ENCODE results near the gene CTDSPL.
"Not testable (repeated sequence)": the region's sequence is repeated elsewhere in the genome, so short reads cannot be mapped to it uniquely, and the experiment has no call there.

CTDSPL gene, protein sequence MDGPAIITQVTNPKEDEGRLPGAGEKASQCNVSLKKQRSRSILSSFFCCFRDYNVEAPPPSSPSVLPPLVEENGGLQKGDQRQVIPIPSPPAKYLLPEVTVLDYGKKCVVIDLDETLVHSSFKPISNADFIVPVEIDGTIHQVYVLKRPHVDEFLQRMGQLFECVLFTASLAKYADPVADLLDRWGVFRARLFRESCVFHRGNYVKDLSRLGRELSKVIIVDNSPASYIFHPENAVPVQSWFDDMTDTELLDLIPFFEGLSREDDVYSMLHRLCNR

DNA sequence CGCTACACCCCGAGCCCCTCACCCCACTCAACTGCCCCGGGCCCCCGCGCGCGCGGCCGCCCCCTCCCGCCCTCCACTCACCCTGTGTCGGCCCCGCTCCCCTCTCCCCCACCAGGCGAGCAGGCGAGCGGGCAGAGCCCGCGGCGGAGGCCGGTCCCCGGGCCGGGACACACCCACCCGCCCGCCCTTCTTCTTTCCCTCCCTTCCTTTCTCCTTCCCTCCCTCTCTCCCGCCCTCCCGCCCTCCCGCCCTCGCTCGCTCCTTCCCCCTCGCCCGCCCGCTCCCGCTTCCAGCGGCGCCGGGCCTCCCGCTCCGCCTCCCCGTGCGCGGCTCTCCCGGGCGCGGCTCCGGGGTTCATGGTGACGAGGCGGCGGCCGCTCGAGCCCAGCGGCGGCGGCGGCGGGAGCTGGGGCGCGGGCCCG lies at the start of gene CTDSPL:
TSS of gene CTDSPL (plus strand) at position 261 of the 422 bp plus-strand sequence. CDS start 320 bp downstream, outside the sequence.
- no peak for DNase-seq

DNA sequence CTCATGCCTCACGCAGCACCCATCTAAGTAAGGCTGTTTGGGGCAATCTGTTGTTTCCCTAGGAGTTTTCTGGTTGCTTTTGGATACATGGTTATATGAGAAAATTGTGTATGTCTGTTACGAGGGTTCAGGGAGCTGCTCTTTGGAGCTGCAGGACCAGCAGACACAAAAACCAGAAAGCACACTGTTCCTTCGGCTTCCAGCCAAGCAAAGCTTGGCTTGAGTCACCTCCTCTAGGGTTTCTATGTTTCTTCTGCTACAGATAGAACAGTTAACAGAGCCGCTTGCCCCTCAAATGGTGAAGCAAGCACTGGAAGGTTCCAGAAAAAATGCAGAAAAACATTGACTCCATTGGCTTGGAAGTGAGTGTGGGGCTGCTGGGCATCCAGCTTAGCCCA lies 49.2 kb upstream of the CTDSPL start:
- no peak for DNase-seq

DNA sequence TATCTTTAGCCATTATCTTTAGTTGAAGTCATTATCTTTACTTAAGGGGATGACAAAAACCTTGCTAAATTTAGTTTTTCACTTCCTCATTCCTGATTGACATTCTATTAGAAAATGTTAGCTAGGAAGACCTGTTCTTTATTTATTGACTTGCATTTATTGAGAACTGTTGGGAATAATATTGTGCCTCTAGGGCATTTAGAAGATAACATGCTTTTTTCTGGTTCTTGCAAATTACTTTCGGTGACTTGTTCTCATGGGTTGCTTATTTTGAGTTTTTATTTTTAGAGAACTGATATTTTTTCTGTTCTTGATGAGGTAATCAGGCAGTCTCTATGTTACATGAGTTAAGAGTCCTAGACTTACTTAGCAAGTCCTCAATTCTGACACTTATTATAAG lies 48.3 kb upstream of the CTDSPL start:
- DNase-seq: no peak

DNA sequence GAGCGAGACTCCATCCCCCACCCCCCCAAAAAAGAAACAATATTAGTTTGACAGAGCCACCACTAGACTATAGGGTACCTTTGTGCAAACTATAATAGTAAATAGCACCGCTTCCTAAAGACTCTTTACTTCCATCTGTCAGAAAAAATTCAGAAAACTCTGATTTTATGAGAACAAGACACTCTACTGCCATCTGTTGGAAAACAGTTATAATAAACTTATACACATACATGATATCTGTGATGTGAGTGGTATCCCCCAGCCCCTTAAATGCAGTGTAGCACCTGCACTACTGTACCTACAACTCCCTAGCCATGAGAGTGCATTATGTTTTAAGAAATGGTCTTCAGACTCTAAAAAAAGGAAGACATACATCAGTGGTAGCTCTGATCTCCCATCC lies 47.1 kb upstream of the CTDSPL start:
- no peak for DNase-seq

DNA sequence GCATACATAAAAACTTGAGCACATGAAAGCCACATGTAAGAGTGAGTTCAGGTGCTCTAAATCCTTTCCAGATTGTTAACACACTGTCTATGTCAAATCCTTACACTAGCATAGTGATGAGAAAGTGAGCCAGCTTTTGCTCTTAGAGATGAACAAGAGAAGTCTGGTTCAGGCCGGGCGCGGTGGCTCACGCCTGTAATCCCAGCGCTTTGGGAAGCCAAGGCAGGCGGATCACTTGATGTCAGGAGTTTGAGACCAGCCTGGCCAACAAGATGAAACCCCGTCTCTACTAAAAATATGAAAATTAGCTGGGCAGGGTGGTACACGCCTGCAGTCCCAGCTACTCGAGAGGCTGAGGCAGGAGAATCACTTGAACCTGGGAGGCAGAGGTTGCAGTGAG lies 46.5 kb upstream of the CTDSPL start:
- not testable (repeated sequence) for DNase-seq

DNA sequence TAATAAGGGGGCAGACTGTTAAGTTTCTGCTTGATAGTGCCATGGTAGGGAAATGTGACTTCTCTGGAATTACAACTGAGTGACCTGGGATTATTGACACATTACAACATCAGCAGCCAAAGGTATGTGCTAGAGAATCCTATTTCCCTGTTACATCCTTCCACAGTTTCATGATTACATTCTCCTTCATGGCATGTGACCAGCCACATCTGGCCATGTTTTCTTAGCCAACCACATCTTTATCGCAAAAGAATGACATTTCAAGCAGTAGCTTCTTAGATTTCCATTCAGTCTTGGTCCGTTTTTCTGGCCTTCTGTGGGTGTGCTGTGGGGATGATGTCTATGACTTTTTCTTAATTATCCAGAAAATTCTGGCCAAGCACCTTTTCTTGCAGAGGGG lies 45.4 kb upstream of the CTDSPL start:
- no peak for DNase-seq

DNA sequence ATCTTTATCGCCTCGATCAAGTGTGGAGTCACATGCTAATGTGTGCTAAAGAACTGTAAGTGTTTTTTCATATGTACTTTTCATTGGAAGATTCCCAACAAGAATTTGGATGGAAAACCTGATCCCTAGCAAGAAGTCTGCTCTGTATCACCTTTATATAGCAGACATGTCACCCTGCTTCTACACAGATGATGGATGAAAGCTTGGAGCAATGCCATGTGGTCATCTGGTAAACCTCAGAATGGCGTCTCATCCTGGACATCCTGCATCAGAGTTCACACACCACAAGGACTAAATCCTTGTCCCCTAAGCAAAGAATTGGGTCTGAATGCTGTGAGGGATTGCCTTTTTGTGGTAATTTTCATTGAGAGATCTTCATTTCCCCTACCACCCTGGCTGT lies 42.1 kb upstream of the CTDSPL start:
- DNase-seq: no peak

DNA sequence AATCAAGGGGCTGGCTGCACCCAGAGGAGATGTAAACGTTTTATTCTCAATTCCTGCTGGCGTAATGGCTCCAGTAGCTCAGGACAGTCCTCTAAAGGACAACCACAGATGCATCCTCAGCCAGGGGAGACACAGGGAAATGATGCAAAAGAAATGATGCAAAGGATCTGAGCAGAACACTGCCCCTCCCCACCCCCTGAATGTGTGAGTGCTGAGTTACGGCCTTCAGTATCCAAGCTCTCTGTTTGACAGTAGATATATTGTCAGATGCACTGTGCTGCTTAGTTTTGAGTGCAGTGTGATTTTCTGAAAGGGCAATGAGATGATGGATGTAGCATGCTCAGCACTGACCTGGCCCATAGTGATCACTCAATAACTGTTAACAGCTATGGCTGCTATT lies 41.4 kb upstream of the CTDSPL start:
- no peak for DNase-seq

DNA sequence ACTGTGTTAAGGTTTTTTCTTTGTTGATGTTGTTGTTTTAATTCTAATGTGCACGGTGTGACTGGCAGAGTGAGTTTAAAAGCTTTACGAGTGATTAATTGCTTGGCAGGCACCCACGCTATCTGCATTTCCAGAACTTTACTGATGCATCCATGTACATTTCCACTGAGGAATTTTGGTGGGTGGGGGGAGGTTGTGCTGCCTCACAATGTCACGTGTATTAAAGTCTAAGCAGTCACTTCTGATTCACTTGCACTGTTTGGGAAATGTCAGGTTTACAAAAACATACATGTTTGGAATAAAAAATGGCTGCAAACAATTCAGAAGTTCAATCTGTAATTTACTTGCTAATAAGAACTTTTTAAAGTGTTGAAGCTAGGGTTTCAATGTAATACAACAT lies 38.5 kb upstream of the CTDSPL start:
- no peak for DNase-seq

DNA sequence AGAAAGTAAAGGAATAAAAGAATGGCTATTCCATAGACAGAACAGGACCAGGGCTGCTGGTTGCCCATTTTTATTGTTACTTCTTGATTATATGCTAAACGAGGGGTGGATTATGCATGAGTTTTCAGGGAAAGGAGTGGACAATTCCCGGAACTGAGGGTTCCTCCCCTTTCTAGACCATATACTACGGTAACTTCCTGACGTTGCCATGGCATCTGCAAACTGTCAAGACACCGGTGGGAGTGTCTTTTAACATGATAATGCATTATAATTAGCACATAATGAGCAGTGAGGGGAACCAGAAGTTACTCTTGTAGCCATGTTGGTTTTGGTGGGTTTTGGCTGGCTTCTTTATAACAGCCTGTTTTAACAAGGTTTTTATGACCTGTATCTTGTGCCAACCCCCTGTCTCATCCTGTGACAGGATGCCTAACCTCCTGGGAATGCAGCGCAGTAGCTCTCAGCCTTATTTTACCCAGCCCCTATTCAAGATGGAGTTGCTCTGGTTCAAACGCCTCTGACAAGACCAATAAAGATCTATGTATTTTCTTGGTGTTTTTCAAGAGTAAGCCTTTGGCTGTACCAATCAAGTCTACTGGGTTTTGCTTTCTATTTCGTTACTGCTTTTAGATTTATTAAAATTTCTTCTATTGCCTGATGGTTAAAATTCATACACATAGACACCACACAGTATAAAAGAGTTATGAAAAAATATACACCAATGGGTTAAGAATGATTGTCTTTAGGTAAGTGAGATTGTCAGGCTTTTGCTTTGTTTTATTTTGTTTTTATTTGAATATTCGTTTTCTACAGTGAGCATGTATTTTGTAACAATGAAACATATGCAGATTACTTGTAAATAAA lies 37.4 kb upstream of the CTDSPL start:
- DNase-seq: no peak

DNA sequence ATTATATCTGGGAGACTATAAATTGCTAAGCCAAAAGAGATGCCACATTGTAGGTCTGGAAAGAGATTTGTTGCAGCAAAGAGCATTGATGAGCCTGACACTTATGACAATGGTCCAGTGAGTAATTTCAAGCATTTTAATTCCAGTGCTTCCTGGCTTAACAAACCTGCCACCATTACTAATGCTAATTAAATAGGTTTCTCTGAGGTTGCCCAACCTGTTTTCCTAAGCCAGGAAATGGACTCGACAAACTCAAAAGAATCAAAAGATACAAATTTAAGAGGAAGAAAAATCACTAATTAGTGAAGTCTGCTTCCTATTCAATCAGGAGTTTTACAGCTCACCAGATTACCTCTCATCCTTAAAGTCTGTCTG lies 36.7 kb upstream of the CTDSPL start:
- DNase-seq: no peak

DNA sequence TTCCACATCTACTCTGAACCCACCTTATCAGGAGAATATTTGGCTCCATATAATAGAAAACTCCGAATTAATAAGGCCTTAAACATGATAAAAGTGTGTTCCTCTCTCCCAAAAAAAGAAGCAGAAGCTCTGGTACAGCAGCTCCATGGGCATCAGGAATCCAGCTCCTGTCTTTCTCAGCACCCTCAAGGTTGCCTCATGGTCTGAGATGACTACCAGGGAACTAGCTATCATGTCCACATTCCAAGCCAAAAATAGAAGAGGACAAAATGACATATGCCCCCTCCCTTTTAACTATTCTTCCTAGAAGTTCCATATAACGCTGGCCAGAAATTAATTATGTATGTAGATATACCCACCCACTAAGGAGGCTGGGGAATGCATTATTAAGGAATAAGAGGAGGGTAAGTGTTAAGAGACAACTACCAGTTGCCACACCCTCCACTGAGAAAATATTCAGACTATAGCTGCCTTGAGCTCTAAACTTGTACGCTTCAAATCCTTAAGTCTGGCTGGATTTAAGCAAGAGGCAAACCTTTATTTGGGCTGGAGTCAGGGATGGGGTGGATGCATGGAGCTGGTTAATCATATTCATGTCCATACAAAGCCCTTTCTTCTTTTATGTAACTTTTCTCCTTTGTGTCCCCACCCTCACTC lies 35.8 kb upstream of the CTDSPL start:
- no peak for DNase-seq

DNA sequence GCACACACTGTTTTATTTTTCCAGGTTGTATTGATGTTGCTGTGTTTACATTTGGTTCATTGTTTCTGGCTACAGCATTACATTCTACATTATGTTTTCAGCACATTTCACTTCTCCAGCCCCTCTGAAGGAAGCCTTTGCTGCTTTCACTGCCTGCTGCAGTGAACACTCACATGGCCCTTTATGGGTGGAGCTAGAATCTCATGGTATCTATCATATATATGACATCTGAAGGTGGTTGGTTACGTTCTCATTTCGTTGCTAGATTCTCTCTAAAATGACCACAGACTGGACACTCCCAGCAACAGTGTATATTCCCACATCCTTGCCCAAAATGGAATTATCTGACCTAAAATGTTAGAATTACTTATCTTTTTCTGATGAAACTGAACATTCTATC lies 35.2 kb upstream of the CTDSPL start:
- DNase-seq: no peak

DNA sequence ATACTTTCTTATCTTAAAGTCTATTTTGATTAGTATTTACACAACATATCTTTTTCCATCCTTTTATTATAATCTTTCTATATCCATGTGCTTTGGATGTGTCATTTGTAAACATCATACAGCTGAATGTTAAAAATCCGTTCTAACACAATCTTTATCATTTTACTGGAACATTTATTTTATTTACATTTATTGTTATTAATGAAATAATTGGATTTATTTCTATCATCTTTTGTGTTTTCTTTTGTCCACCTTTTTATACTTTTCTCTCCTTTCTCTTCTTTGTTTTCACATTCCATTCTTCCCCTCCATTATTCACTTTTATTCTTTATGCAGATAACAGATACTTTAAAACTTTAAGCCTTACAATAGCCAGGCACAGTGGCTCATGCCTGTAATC lies 34.7 kb upstream of the CTDSPL start:
- no peak for DNase-seq

DNA sequence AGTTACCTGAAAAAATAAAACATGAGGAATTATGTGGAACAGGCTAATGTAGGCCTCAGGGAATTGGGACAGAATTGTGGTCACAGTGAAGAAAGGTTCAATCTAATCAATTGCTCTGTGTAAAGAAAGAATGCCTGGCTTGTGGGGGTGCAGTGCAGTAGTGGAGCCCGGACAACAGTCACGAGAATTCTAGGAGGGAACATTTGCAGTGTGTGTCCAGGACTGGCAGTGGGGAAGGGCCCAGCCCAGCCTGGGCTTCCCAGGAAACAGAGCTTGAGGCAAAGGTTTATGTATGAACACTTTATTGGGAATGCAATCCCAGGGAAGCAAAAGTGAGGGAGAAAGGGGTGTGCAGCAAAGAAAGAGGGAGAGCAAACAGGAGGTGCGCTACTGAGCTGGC lies 29.2 kb upstream of the CTDSPL start:
- no peak for DNase-seq

DNA sequence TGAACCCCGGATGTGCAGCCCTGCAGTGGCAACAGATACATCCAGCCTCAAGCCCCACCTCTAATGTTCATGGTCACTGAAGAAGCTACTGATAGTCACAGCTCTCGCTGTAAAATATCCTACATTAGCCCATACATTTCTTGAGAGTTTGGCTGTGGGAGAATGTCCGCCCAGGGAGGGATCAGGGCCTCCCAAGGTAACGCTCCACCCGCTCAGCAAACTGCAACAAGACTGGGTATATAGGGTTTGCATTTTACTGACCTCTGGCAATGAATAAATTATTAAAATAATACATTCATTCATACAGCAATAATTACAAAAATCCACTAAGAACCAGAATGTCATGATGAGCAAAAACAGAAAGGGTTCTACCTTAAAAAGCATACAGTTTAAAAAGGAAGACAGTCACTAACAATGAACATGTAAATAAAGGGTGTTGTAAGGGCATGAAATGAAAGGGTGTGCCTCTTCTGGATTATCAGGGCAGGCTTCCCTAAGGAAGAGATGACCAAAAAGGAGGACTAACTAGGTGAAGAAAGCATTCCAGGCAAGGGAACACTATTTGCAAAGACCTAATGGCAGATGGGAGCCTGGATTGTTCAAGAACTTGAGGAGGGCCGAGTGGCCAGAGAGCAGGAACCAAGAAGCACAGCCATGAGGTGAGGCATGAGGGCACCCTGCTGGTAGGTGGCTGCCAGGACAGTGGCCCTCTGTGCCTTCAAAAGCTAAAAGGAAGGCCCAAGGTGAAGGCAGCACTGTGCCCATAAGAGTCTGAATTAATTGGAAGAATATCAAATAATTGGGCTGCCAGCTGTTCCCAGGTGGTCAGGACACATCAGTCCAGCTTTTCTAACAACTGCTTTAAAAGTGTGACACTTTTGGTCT lies 28.1 kb upstream of the CTDSPL start:
- no peak for DNase-seq

DNA sequence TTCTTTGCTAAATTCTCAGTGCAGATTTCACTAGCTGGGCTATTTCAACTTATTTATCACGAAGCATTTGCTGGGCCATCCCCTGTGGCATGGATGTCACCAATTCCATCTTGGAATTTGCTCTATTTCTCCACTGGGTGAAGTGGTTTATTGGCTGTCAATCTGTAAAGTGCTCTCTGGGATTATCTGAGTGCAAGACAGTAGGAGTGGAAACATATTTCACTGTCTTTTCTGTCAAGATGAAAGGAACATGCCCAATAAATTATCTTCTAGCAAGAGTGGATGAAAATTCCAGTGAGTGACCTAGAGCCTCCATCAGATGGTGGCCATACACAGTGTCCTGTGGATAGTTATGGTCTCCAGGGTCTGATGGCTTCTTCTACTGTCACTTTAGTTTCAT lies 25.1 kb upstream of the CTDSPL start:
- DNase-seq: no peak

DNA sequence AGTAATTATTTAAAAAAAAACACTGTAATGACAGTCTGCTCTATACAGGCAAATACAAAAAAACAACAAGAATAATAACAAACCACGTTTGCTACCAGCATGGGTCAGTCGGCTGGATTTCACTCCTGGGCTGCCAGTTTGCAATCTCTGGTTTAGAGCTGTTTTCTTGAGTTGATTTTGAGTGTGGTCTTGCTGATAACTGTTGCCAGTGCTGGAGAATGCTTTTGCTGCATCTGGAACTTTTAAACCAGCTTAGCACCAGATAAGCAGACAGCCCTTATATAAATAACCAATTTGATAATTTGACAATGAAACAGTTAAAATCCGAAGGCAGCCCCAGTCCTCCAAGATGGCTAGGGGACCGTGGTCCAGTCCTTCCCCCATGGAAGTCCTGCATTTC lies 14.0 kb upstream of the CTDSPL start:
- no peak for DNase-seq

DNA sequence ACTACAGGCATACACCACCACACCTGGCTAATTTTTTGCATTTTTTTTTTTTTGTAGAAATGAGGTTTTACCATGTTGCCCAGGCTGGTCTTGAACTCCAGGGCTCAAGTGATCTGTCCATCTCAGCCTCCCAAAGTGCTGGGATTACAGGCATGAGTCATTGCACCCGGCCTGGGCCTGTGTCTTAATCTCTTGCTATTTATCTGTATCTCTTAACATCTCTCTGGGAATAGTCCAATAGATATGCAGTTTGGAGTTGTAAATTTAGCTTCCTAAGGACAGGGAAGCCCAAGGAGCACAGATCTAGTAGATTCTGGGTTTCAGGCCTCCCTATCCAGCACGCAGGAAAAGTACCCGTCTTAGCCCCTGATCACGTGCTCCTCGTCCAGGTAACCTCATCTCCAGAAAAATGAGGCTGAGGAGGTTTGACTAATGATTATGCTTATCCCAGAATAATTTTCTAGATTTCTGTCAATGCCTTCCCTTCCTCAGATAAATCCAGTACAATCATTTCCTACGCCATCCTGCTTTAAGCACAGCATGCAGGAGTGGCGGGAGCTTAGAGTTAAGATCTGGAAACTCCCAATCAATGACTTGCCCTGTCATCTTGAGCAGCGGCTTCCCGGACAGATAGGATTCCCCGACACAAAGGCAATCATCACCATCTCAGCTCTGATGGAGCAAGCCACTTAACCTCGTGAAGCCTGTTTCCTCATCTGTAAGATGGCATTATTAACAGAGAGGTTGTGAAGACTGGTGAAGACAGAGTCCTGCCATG lies 12.3 kb upstream of the CTDSPL start:
- DNase-seq: no peak

DNA sequence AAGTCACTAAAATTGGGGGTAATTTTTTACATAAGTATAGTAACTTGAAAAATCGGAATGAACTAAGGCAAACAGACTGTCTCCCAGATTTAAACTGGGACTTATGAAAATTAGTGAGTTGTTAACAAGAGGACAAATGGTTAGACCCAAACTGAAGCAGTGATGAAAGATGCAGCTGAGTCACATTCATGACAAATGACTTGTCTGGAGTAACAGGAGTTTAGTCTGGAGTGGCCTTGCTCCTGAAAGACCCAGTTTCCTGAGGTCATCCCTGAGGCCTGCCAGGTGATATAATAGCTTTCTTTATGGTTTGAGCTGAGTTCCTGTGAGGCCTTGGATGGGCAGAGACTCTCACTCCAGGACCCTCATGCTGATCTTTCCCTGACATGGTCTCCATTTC lies 9.6 kb upstream of the CTDSPL start:
- no peak for DNase-seq

DNA sequence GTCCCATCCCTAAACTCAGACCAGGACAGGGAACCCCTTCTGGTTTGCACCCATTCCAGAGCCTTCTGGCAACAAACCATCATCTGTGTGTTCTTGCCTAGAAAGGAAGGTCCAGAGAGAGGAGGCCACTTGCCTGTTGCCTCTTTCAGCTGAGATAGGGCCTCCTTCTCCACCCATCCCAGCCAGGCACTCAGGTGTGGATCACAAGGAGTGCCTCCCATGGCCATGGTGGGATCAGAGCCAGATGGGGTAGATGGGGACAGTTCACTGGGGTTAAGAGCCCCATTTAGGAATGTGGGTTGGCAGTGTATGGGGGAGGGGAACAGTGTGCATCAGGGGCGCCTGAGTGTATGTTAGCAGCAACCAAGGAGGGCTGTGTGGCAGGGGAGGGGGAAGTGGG lies 8.9 kb upstream of the CTDSPL start:
- no peak for DNase-seq

Data from CD4-positive, alpha-beta T cell treated with Interleukin-15 for 1 hour (primary cell).